Neural progenitor cell (in vitro differentiated cells): ENCODE results near the gene TBPL1.

Experiments
- CTCF ChIP-seq: fragments of 200-600 bp; sonication (generic); IDR thresholded peaks from 2 replicates; pipeline ENCODE4 v1.5.1; 2017; ENCODE audit warnings: antibody characterized with exemption, mild to moderate bottlenecking
- EZH2phosphoT487 ChIP-seq: fragments of 200-600 bp; sonication (generic); IDR thresholded peaks from 2 replicates; pipeline ENCODE4 v1.6.1; 2017; ENCODE audit warnings: antibody characterized with exemption

DNA sequence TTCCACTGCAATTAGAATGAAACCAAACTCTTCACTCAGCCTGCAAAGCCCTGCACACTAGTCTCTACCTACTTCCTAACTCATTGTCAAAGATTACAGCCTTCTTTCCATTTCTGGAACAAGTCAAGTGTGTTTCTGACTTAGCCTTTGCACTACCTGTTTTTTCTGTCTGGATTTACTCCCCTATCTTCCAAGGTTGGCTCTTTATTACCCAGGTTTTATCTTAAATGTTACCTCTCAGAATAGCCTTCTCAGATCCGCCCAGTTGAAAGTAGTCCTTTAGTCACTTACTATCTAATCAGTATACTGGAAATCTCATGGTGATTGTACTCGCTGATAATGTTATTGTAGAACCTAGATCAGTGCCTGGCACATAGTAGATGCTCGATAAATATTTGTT, 42.7 kb downstream of the TBPL1 start:
- TF ChIP-seq CTCF (no peak), EZH2phosphoT487 (no peak)
